Upper lobe of right lung (tissue), 1 donor: Measurements from ENCODE around the gene ABCC6. TPM values are rescaled to one million over a fixed set of nuclear protein-coding genes. Genes with fewer than 3 reads are reported as not detected.

Experiments
- ATAC-seq: fragments of 200-7000 bp; cut with Tn5 transposase; one replicate; pipeline ENCODE4 v1.9.1; 2020; ENCODE audit warnings: mild to moderate bottlenecking, moderate library complexity
- DNase-seq: peaks from one replicate; pipeline ENCODE4 v3.0.0-alpha.2; 2020
- H3K27ac ChIP-seq: fragments of 200-600 bp; one replicate; pipeline ENCODE4 v1.8.0; 2022
- H3K27me3 ChIP-seq: fragments of 200-600 bp; one replicate; pipeline ENCODE4 v1.8.0; 2022; ENCODE audit warnings: mild to moderate bottlenecking
- H3K36me3 ChIP-seq: fragments of 200-600 bp; one replicate; pipeline ENCODE4 v1.8.0; 2022
- H3K4me1 ChIP-seq: fragments of 200-600 bp; one replicate; pipeline ENCODE4 v1.8.0; 2022
- H3K4me3 ChIP-seq: fragments of 200-600 bp; one replicate; pipeline ENCODE4 v1.8.0; 2022; ENCODE audit warnings: mild to moderate bottlenecking
- H3K9me3 ChIP-seq: fragments of 200-600 bp; one replicate; pipeline ENCODE4 v1.8.0; 2022
- CTCF ChIP-seq: fragments of 200-600 bp; IDR thresholded peaks from one replicate; pipeline ENCODE4 v1.8.0; 2022; ENCODE audit warnings: antibody characterized with exemption
- intact Hi-C: fragments of 100-400 bp; cut with DNase I; formaldehyde crosslinking; loops from one replicate; pipeline ENCODE4 v1.11.0; 2022
- total RNA-seq: library from RNA; stranded (reverse); fragmentation: NEBNext Ultra II Directional; extraction: Animal tissue kit (Norgen Biotek cat#: 25700); gene quantifications from one replicate; pipeline ENCODE4 v1.2.1, GENCODE V29; 2021
- donor health status: DM: no; HTN: yes; CAD: no; lungs with severe emphysema.

The ABCC6 gene
- total RNA-seq, 1 donor from 2014 or later, result 42.5 TPM

- TF ChIP-seq CTCF, result no peak
- DNase-seq (no peak), ATAC-seq (no peak)
- H3K9me3 ChIP-seq, result no peaks in the 10 kb centered on the region
- intact Hi-C loops, result no loop called here
- no peaks in the 10 kb centered on the region for H3K4me1 ChIP-seq
- H3K27me3 ChIP-seq, result no peaks in the 10 kb centered on the region
- H3K27ac ChIP-seq, result no peak overlapping the region
- H3K36me3 ChIP-seq, result peaks cover 98% of the 10 kb centered on the region
- H3K4me3 ChIP-seq, result no peak overlapping the region
Measured at GRCh38 chr16:16133943-16134604, 89.2 kb downstream of the ABCC6 start.

- Histone ChIP-seq H3K36me3 (peaks cover 82% of the 10 kb centered on the region), H3K4me3 (no peak overlapping the region), H3K27me3 (no peaks in the 10 kb centered on the region), H3K9me3 (no peaks in the 10 kb centered on the region), H3K4me1 (no peaks in the 10 kb centered on the region), H3K27ac (no peak overlapping the region)
- ATAC-seq, result no peak
- no peak for DNase-seq
- intact Hi-C loops, result no loop called here
- no peak for TF ChIP-seq CTCF
Measured at GRCh38 chr16:16131659-16132058, 91.6 kb downstream of the ABCC6 start.

- no peak for ATAC-seq
- TF ChIP-seq CTCF, result no peak
Measured at GRCh38 chr16:16131204-16131603, 92.1 kb downstream of the ABCC6 start.

GRCh38 chr16:16127469-16128116, 95.7 kb downstream of the ABCC6 start:
- no peak overlapping the region for H3K27ac ChIP-seq

More at GRCh38 chr16:16131204-16131603, 92.1 kb downstream of the ABCC6 start:
- intact Hi-C loops, result no loop called here
- Histone ChIP-seq H3K36me3 (peaks cover 77% of the 10 kb centered on the region), H3K27me3 (no peaks in the 10 kb centered on the region), H3K4me3 (no peak overlapping the region), H3K27ac (no peak overlapping the region), H3K9me3 (no peaks in the 10 kb centered on the region), H3K4me1 (no peaks in the 10 kb centered on the region)
- DNase-seq, result no peak

GRCh38 chr16:16126896-16127295, 96.4 kb downstream of the ABCC6 start:
- no peaks in the 10 kb centered on the region for H3K4me1 ChIP-seq
- no peak for ATAC-seq
- intact Hi-C loops, result no loop called here
- peaks cover 9% of the 10 kb centered on the region for H3K9me3 ChIP-seq
- H3K27ac ChIP-seq, result no peak overlapping the region
- no peak for DNase-seq
- no peaks in the 10 kb centered on the region for H3K27me3 ChIP-seq
- H3K36me3 ChIP-seq, result peaks cover 53% of the 10 kb centered on the region
- H3K4me3 ChIP-seq, result no peak overlapping the region
- no peak for TF ChIP-seq CTCF

More at GRCh38 chr16:16127469-16128116, 95.7 kb downstream of the ABCC6 start:
- DNase-seq (peak; percentile 72), ATAC-seq (peak; percentile 95)
- Histone ChIP-seq H3K27me3 (no peaks in the 10 kb centered on the region), H3K4me1 (no peaks in the 10 kb centered on the region), H3K4me3 (no peak overlapping the region), H3K9me3 (peaks cover 9% of the 10 kb centered on the region), H3K36me3 (peaks cover 53% of the 10 kb centered on the region)
- peak; percentile 89 for TF ChIP-seq CTCF
- intact Hi-C loops, result no loop called here
